SK-N-SH (cell line): Measurements from ENCODE around the gene MTUS2.

ENCODE experiments used
- CHD2 ChIP-seq: fragments of 150-350 bp; IDR thresholded peaks from 2 replicates; pipeline ENCODE4 v1.6.1; 2018; ENCODE audit warnings: low read length; ENCODE audit not compliant: partially characterized antibody
- CTCF ChIP-seq: fragments of 200-600 bp; sonication (generic); IDR thresholded peaks from 2 replicates; pipeline ENCODE4 v1.6.1; 2017; ENCODE audit warnings: antibody characterized with exemption, mild to moderate bottlenecking, moderate library complexity
- EP300 ChIP-seq, 2 experiments: IDR thresholded peaks; 2 replicates each; pipeline versions ENCODE4 v1.4.0 to v1.6.1; 2012; ENCODE audit warnings: borderline replicate concordance in 1 of 2, low read depth in 1 of 2, low read length in 1 of 2
- EZH2phosphoT487 ChIP-seq: fragments of 200-600 bp; sonication (generic); IDR thresholded peaks from 2 replicates; pipeline ENCODE4 v1.6.1; 2017; ENCODE audit warnings: low read depth, mixed run types, mild to moderate bottlenecking, antibody characterized with exemption, moderate library complexity, borderline replicate concordance
- MAX ChIP-seq: IDR thresholded peaks from 2 replicates; pipeline ENCODE4 v1.4.0; 2012; ENCODE audit warnings: low read depth
- RAD21 ChIP-seq: IDR thresholded peaks from 2 replicates; pipeline ENCODE4 v1.6.1; 2012; ENCODE audit warnings: mild to moderate bottlenecking, low read length

- TF ChIP-seq CTCF, result no peak
- no peak for TF ChIP-seq EP300 (IDR thresholded peaks at IDR 0.05; ENCODE audit: borderline replicate concordance in 1 of 2, low read depth in 1 of 2, low read length in 1 of 2)
- TF ChIP-seq CHD2, result no peak
- no peak for TF ChIP-seq RAD21
- no peak for TF ChIP-seq EZH2phosphoT487
- no peak for TF ChIP-seq MAX
These were observed 164.2 kb downstream of the MTUS2 start for GRCh38 chr13:28984326-28984725.
